ENCODE results near the gene TMOD1. TPM values are rescaled to one million over a fixed set of nuclear protein-coding genes. Genes with fewer than 3 reads are reported as not detected.

TMOD1 gene
- total and polyA plus RNA-seq, 10 donors: 1.6 to 5.8 (median 2.7) TPM

DNA sequence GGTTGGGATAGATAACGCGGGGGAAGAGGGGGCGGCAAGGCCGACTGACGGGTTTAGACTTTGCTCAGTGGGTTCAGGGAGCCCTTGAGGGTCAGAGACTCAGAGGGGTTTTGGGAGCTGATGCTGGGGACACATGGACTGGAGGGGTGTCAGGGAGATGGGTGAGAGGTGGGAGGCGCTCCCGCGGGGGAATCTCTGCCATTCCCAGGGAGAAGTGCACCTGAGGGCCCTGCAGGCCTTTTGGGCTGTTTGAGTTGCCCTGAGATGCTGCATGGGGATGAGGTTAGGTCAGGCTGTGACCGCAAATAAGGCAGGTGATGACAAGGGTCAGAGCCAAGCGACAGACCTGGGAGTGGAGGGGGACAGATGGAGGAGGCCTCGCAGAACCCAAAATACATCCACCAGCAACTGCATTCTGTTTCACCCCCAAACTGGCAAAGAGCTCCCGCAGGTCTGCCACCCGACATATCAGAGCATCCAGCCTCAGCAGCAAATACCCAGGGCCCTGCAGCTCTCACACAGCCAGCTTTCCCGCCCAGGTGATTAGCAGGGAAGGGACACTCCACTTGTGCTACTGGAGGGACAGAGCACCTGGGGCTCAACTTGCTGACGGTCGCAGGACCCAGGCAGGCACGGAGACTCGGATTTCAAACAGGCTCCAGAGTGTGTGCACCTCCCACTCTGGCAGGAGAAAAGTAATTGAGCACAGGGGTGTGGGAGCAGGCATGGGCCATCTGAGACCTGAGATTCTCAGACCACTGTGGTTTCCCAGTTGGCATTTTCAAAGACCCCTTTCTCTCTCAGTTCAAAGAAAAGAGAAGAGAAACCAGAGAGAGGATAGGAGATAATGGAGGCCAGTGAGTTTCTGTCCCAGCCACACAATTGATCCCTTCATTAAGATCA lies 26.4 kb downstream of the TMOD1 start:
- 86 to 92% (median 91%) methylated on average over 17 to 18 of the region's 18 CpGs for WGBS, 5 donors
- no peak for DNase-seq
- H3K4me1 ChIP-seq: no peaks in the 10 kb centered on the region
- no peak overlapping the region for H3K27ac ChIP-seq
- H3K9me3 ChIP-seq: no peaks in the 10 kb centered on the region
- TF ChIP-seq CTCF (IDR thresholded peaks at IDR 0.05 in 8 of 11, conservative IDR thresholded peaks at IDR 0.05 in 3 of 11) (no peak), POLR2AphosphoS5 (IDR thresholded peaks at IDR 0.05) (no peak), POLR2A (IDR thresholded peaks at IDR 0.05) (no peak)
- no peaks in the 10 kb centered on the region for H3K36me3 ChIP-seq
- H3K4me3 ChIP-seq: no peak overlapping the region
- intact Hi-C loops (cut with DNase I; ENCODE audit: low total_unique reads): no loop called here
- H3K27me3 ChIP-seq (replicated peaks in 1 of 7): no peaks in the 10 kb centered on the region

- Histone ChIP-seq H3K27ac (no peak overlapping the region), H3K4me1 (no peaks in the 10 kb centered on the region), H3K27me3 (replicated peaks in 1 of 7) (no peaks in the 10 kb centered on the region), H3K36me3 (no peaks in the 10 kb centered on the region), H3K4me3 (no peak overlapping the region), H3K9me3 (no peaks in the 10 kb centered on the region)
- no peak for DNase-seq
- TF ChIP-seq CTCF (IDR thresholded peaks at IDR 0.05 in 8 of 11, conservative IDR thresholded peaks at IDR 0.05 in 3 of 11) (no peak), POLR2A (IDR thresholded peaks at IDR 0.05) (no peak), POLR2AphosphoS5 (IDR thresholded peaks at IDR 0.05) (no peak)
- intact Hi-C loops (cut with DNase I; ENCODE audit: low total_unique reads): no loop called here
- WGBS, 5 donors: 89 to 92% (median 91%) methylated on average over 8 of the region's 8 CpGs
These were observed 27.2 kb downstream of the TMOD1 start for GRCh38 chr9:97528529-97529230.

- Histone ChIP-seq H3K27me3 (replicated peaks in 1 of 7) (no peaks in the 10 kb centered on the region), H3K4me3 (no peak overlapping the region), H3K27ac (no peak overlapping the region), H3K36me3 (no peaks in the 10 kb centered on the region), H3K4me1 (no peaks in the 10 kb centered on the region), H3K9me3 (peaks cover 0 to 6% (median 0%) of the 10 kb centered on the region in 8 donors)
- no peak for DNase-seq
- intact Hi-C loops (cut with DNase I; ENCODE audit: low total_unique reads): no loop called here
- TF ChIP-seq POLR2AphosphoS5 (IDR thresholded peaks at IDR 0.05) (no peak), CTCF (IDR thresholded peaks at IDR 0.05 in 8 of 11, conservative IDR thresholded peaks at IDR 0.05 in 3 of 11) (no peak), POLR2A (IDR thresholded peaks at IDR 0.05) (no peak)
- WGBS, 5 donors: 55 to 75% (median 66%) methylated on average over 11 of the region's 11 CpGs
These were observed 28.1 kb downstream of the TMOD1 start for GRCh38 chr9:97529363-97530076.
